ENCODE measurements around the gene CYB561A3. TPM values are rescaled to one million over a fixed set of nuclear protein-coding genes. Genes with fewer than 3 reads are reported as not detected.
A peak's percentile ranks its signal among the peaks of the same experiment; 100 is the strongest.

The CYB561A3 gene
- total and polyA plus RNA-seq, 2 donors (not counting 1 experiment from before 2014, with no cell fraction given) = 248 to 756 TPM

GRCh38 chr11:61353131-61354067, 8.3 kb downstream of the CYB561A3 start:
- peak; percentile 52 for DNase-seq
- CTCF ChIA-PET = interaction anchor here (1.6 to 20.9 kb wide), 4 partner anchors 9 to 39 kb away, joined by 4 to 436 read pairs (median 106); partner anchors contain the start of genes CYB561A3, DDB1, TKFC and TMEM138
- peak overlapping the region; percentile 73 for H3K9ac ChIP-seq (ENCODE audit: low read length)
- POLR2A ChIA-PET = interaction anchor here (1.7 kb wide), 1 partner anchor 9 kb away, joined by 11 read pairs; the partner anchor contains the start of genes CYB561A3 and TMEM138
- Mint-ChIP-seq H3K27ac (peak overlapping the region; percentile 99), H3K27me3 (no peaks in the 10 kb centered on the region), H3K4me1 (peaks cover 59% of the 10 kb centered on the region), H3K4me3 (peak overlapping the region; percentile 95), H3K9me3 (ENCODE audit: insufficient read depth) (no peaks in the 10 kb centered on the region)
- peaks cover 48 to 72% of the 10 kb centered on the region in 2 donors for H3K4me1 ChIP-seq (ENCODE audit: control insufficient read depth in 2 of 2, insufficient read depth in 2 of 2, low read length in 2 of 2)
- H3K79me2 ChIP-seq (ENCODE audit: control insufficient read depth, insufficient read depth, low read length) = peaks cover 58% of the 10 kb centered on the region
- WGBS (ENCODE audit: insufficient coverage) = 12% methylated on average over 12 of the region's 15 CpGs
- intact Hi-C loops (cut with micrococcal nuclease) = loop anchor here (10.0 kb wide), 2 partner anchors 439 to 771 kb away; partner anchors contain the start of genes INCENP and TMEM109
- no peaks in the 10 kb centered on the region for H3K27me3 ChIP-seq (replicated peaks in 1 of 4; ENCODE audit: control extremely low read depth in 1 of 4, control insufficient read depth in 3 of 4, insufficient read depth in 4 of 4, low read length in 3 of 4)
- H4K20me1 ChIP-seq (ENCODE audit: control insufficient read depth, insufficient read depth, low read length, poor library complexity, severe bottlenecking) = peaks cover 71% of the 10 kb centered on the region
- peaks cover 2 to 69% of the 10 kb centered on the region in 2 experiments for H3K36me3 ChIP-seq (replicated peaks in 1 of 2; ENCODE audit: control extremely low read depth in 1 of 2, control insufficient read depth in 1 of 2, extremely low read depth in 1 of 2, insufficient read depth in 2 of 2, low read length in 1 of 2)
- no peaks in the 10 kb centered on the region for H3K9me3 ChIP-seq (ENCODE audit: control extremely low read depth in 1 of 3, control insufficient read depth in 2 of 3, insufficient read depth in 1 of 3, low read length in 2 of 3)
- peak overlapping the region; percentile 62 to 85 (median 73) for H3K4me3 ChIP-seq (ENCODE audit: control extremely low read depth in 1 of 5, extremely low read depth in 1 of 5, insufficient read depth in 1 of 5, low read depth in 2 of 5, low read length in 4 of 5)
- peak overlapping the region; percentile 93 to 95 for H3K27ac ChIP-seq (ENCODE audit: low read length in 2 of 2)
- TF ChIP-seq CTCF (IDR thresholded peaks at IDR 0.05) (no peak), EZH2 (IDR thresholded peaks at IDR 0.05; ENCODE audit: borderline replicate concordance, insufficient read depth, low read depth, low read length, poor library complexity, severe bottlenecking) (no peak)
- no peak overlapping the region for H2AFZ ChIP-seq (ENCODE audit: insufficient read depth, low read depth, low read length, poor library complexity, severe bottlenecking)
- H3K4me2 ChIP-seq (replicated peaks; ENCODE audit: low read depth, low read length, poor library complexity, severe bottlenecking) = peak overlapping the region; percentile 86
- peak; percentile 7 for ATAC-seq (ENCODE audit: low read depth)

Data from B cell (primary cell).